ENCODE data around the gene NAV2.

NAV2 gene

GRCh38 chr11:20138707-20139106 is 426.1 kb downstream of the NAV2 start:
- no peak for DNase-seq

DNA sequence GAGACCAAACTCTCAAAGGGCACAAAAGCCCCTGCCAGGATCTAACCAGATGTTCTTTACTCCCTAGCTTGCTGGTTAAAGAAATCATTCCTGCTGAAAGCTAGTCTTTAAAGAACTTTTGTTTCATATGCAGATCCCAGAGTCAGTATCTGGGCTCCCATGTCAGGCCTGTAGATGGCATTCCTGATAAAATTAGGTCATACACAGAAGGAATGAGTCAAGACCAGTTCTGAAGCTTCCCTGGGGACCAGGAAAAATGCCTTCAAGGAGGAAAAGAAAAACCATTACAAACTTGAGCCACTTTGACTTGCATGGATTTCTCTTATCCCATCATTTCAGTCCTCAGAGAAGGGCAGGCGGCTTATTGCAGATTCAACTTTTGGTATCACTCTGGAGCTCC is 441.7 kb downstream of the NAV2 start:
- DNase-seq = no peak

DNA sequence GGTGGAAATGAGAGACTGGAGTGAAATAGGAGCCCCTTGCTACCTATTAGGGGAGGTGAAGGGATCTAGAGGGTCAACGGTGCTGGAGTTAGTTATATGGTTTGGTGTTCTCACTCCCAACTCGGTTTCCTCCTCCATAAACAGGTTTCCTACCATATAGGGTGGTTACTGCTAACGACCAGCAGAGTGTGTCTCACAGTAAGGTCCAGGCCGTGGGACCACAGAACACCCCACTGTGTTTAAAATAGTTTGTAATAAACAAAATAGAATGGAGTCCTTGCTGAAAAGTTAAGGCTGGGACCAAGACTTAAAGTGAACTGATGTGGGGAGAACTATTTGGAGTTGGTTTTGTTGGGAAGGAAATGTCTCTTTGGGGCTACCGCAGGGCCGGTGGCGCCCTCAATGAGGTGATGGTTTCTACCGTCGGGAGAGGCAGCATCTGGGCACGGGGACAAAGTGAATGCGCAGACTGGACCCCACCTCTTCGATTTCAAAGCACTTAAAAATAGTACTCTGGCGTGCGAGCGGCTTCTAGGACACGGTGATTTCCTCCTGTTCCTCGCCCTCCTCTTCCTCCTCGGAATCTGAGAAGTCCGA is 443.1 kb downstream of the NAV2 start:
- DNase-seq = no peak

DNA sequence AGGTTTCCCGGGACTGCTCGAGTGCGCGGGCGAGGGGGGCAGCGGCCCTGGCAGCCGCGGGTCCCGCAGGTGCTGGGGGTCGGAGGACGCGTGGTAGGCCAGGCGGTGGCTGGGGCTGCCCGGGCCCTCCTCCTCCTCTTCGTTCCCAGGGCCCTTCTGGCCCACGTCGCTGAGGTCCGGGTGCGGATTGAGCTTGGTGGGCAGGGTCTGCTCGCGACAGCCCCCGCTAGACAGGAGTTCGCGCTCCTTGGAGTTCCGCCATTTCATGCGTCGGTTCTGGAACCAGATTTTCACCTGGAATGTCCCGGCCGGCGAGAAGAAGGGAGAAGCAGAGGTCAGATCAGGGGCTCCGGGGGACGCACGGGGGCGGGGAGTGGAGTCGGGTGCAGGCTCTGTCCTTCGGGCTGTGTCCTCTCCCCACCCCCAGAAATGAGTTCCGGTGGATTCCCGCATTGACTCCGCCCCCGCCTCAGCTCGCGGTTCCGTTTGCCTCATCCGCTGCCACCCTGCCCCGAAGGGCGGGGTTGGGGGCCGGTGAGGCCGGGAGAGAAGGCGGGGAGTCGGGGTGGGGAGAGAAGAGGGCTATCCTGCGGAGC is 443.7 kb downstream of the NAV2 start:
- no peak for DNase-seq

- no peak for DNase-seq
Observed at GRCh38 chr11:20156876-20157613, 444.4 kb downstream of the NAV2 start.

GRCh38 chr11:20157728-20158127 is 445.1 kb downstream of the NAV2 start:
- DNase-seq = no peak

GRCh38 chr11:20158597-20159257 is 446.1 kb downstream of the NAV2 start:
- DNase-seq = no peak

DNA sequence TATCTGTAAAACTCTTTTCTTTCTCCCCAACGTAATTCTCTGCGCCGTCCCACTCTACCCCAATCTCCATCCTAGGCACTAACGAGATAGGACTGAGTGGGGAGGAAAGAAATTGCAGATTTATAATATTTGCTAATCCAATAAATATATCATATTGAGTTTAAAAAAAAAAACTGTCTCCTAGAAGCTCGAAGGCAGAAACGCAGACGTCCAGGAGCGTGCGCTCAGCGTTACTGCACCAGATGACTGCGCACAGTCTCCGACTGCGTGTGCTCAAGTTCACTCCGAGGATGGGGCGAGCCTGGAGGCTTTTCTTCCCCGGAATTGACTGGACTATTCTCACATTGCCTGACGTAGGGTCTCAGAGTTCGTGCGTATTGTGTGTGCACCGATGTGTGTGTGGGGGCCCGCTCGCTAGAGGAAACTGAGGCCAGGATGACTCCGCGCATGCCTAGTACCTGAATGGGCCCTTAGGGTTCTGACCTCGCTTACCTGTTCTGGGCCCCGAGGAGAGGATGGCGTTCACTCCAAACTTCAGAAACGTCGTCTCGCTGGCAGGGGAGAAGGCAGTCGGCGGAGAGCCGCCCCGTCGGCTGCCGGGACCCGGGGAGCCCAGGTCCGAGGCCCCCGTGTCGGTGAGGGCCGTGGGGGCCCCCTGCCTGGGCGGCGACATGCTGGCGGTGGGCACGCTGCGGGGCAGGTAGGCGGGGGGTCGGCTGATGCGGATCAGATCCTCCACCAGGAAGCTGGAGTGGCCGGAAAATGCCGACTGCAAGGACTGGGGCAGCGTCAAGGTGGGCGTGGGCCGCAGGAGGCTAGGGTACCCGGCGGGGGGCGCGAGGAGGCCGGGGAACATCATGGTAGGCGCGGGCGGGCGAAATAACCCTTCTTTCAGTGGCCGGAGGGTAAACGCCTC is 447.1 kb downstream of the NAV2 start:
- DNase-seq = no peak

- no peak for DNase-seq
Observed at GRCh38 chr11:20160425-20161229, 448.0 kb downstream of the NAV2 start, which contains the start of gene DBX1. DBX1 (minus strand) TSS chr11:20160475; CDS start chr11:20160324, 151 bp downstream.

DNA sequence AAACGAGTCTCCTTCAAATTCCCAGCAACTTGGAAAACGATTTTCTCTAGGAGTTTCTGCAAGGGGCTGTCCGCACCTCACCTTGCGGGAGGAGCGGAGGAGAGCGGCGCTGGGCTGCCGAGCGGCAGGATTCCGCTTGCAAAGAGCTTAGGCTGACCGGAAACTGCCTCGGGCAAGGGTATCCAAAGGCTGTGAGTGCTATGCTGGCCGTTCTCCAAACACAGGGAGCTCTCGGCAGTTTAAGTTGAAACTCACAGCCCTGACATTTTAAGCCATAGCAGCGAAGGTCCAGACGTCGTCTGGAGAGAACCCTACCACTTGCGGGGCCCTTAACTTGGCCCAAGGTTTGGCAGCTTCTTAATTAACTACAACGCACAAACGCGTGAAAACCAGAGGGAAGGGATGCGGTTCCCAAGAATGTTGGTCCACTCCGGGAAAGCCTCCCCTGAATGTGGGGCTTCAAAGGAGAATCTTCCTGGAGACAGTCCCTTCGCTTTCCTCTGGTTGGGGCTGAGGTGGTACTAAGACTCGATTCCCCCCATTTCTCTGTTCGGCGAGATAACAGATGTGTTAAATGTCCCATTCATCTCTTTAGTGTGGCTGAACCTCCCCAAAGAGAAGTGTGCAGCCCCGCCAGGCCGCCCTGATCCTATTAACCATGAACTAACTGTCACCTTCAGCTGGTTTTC is 448.7 kb downstream of the NAV2 start:
- peak; percentile 61 for DNase-seq

DNA sequence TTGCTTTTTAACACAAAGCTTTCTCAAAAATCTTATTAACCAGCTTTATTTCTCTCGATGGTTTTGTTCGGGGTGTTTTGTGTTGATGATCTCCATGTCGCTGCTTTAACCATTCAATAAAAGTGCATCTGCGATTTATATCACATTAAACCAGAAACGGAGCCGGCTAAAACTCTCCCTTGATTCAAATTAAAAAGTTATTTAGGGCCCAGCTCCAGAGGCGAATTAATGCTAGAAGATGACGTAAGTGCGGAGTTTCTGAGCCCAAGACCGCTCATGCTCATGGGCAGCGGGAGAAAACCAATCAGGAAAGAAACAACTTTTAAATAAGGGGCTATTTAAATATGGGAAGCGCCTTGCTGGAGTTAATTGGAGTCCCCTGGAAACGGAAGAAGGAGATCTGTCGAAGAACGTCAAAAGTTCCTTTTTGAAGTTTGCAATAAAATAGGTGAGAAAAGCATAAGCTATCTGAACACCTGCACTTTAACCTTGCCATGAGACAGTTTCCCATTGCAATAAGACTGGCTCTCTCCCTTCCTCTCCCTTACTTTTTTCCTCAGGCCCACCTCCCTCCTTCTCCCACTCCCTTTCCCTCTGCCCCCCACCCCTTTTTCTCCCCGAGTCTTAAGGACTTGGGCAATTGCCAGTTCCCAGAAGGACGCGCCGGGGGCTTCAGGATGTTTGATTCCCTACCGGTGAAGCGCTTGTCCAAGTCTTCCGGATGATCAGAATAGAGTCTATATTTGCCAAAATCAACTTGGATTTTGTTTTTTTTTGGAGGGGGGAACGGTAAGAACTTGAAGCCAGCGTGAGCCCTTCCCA is 449.5 kb downstream of the NAV2 start:
- DNase-seq = no peak

GRCh38 chr11:20162824-20163782 is 450.5 kb downstream of the NAV2 start:
- DNase-seq = peak; percentile 14

DNA sequence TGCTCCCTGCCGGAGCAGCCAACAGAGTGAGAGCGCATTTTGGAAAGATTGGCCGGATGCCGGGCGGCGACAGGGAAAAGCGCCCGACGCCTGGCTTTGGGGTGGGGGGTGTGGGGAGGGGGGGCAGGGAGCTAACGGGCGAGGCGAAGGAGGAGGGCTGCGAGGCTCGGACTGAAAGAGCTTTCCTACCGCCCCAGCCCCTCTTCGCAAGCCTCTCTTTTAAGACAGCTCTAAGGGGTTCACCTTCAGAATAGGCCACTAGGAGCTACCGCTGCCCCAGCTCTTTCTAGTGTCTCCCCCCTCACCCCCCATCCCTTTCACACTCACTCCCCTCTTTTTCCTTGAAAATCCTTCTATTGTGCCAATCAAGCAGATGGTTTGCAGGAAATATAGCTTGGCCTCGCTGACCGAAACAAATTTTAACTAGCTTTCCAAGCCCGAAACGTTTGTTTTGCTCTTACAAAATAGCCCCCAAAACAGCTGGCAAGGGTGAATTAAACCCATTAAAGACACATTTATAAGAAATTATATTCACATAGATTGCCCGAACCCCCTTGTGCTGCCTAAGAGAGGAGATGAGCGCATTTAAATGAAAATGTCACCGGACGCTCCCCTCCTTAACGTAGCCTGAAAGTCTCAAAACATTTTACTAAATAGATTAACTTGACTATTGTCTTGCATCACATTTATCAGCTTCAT is 451.3 kb downstream of the NAV2 start:
- peak; percentile 15 for DNase-seq
